NOMO-1 (cell line): ENCODE data around the gene PTPRJ.
A peak's percentile ranks its signal among the peaks of the same experiment; 100 is the strongest.
"Not testable (repeated sequence)": the region's sequence is repeated elsewhere in the genome, so short reads cannot be mapped to it uniquely, and the experiment has no call there.

ENCODE experiments used
- DNase-seq, 2 experiments: peaks; one replicate each; lab custom pipeline; 2025; ENCODE audit not compliant: unreplicated experiment in 2 of 2; lab: John Stamatoyannopoulos, UW

The PTPRJ gene

DNA sequence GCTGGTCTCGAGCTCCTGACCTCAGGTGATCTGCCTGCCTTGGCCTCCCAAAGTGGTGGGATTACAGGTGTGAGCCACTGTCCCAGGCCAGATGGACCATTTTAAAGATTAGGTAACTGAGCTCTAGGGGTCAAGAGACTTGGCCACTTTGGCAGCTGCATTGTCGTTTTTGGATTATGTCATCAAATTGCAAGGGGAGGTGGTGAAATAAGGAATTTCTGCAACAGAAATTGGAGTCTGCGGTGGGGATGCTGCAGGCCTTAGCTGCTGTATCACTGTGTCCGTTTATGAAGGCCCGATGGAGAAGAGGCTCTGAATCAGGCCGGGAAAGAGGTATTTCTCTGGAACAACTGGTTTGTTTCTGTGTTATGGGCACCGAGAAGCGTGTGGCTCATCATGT is 34.6 kb downstream of the PTPRJ start:
- DNase-seq = peak; percentile 43 to 47

DNA sequence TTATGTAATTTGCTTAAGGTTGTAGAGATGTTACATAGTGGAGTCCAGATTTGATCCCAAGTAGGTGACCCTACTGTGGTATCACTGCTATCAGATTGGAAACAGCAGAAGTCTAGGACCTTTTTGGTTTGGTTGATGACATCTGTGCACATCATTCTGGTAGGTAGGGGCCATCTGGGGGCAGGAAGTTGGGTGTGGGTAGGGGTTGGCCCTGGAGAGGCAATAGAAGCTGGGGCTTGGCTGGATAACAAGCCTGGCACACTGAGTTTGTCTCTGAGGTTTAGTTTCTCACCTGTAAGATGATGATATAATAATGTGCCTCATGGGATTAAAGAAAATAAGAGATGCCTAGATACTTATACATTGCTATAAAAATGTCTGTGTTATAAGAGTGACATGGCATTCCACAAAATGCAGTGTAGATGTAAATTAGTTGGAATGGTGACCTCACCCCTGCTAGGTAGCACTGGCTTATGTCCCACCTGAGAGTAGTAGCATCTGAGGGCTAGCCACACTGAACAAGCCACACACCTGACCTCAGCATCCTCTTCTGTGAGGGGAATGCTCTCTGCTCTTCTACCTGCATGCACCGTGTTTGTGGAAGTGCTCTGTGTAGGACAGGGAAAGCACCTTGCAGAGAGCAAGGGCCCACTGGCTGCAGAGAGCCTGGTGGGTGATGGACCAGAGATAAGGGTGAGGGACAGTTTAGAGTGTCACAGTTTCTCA is 36.9 kb downstream of the PTPRJ start:
- DNase-seq = no peak

DNA sequence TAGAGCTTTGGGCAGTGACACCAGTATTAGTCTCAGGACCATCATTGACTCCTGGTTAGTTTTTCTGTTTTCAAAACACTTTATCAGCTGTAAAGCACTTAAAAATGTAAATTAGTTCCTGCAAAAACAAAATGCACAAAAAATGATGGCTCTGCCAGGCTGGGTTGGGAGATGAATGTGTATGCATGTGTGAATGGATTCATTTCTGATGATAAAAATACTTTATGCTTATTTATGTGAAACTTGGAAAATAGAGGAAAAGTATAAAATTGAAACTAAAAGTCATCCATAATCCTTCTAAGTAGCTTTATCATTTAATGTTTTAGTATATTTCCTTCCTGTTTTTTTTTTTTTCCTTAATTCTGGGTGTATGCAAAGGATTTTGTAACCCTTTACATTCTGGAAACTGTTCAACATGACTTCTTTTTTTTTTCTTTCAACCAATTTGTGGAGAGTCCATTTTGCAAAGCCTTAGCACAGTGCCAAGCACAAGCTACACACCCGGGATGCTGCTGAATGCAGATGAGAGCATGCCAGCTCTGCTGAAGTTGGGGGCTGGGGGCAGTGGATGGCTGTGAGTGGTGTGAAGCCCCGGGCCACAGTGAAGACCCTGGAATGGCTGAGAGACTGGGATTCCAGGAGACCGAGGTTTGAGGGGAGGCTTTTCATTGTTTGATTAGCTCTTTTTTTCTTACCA is 37.6 kb downstream of the PTPRJ start:
- DNase-seq = no peak

- DNase-seq = no peak
Observed at GRCh38 chr11:48018528-48019216, 38.3 kb downstream of the PTPRJ start.

- DNase-seq = peak; percentile 52 to 53
Observed at GRCh38 chr11:48019217-48019584, 38.8 kb downstream of the PTPRJ start.

- DNase-seq = no peak
Observed at GRCh38 chr11:48019595-48019994, 39.2 kb downstream of the PTPRJ start.

DNA sequence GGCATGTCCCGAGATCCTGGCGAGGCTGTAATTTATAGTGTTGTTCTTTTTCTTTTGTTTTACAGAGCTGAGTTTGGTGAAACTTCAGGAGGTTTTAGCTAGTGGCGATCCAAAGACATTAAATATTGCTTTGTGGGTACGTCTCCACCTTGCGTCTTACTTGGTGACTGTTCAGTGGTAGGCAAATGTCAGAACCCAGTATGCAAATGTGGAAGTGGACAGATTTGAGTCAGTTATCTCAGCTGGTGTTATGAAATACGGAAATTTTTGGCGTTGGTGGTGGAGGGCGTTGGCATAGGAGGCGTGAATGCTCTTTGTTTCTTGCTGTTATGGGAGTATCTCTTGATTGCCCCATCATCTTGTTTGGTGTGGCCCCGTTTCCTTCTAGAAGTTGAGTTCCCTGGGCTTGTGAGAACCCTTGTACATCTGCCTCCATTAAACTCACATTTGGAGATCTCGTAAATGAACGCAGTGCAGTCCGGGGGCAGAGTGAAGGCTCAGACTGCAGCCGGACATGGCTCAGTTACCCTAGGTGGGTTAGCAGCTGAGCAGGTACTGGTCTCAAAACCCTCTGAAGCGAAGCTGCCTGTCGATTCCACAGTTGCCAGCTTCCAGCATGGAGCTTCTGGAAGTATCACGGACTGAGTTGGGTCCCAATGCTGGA is 39.9 kb downstream of the PTPRJ start:
- DNase-seq = peak; percentile 97 to 99

DNA sequence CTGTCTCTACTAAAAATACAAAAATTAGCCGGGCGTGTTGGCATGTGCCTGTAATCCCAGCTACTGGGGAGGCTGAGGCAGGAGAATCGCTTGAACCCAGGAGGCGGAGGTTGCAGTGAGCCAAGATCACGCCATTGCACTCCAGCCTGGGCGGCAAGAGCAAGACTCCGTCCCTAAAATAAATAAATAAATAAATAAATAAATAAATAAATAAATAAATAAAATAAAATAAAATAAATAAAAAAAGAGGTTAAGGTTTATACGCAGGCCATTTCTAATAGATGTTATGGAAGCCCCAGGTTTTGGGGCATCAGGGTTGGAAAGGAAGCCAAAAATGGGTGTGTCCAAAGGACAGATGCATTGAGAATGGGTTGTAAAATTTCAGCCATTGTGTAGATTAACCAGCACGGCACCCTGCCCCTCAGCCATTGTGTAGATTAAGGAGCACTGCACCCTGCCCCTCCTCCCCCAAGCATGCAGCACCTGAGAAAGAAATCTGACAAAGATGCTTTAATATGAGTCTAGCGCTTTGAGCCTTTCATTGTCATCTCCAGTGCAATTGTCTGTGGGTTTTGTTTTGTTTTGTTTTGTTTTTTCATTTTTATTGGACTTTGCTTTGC is 41.0 kb downstream of the PTPRJ start:
- not testable (repeated sequence) for DNase-seq

DNA sequence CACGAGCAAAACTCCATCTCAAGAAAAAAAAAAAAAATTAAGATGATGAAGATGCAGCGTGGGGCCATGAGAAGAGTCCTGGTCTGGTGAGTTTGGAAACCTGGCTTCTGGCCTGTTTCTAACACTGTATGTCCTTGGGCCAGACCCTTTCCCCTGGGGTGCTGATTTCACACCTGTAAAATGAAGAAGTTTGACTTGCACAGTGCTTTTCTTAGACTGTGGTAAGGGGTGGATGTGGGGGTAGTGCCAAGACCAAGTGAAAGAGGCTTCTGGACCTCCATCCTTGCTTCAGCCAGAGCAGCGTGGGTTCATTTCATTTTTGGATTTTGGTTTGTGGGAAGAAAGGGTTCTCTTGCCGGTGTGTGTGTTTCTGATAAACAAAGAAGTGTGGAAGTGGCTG is 42.1 kb downstream of the PTPRJ start:
- DNase-seq = no peak

DNA sequence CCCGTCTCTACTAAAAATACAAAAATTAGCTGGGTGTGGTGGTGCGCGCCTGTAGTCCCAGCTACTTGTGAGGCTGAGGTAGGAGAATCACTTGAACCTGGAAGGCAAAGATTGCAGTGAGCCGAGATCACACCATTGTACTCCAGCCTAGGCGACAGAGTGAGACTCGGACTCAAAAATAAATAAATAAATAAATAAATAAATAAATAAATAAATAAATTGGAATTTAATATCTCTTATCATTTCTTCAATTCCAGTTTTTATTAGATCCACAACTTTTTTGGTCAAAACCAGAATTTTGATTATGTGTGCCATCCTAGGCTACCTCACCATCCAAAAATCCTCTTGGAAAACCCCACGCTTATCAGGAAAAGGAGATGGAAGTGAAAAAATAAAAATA is 43.2 kb downstream of the PTPRJ start:
- not testable (repeated sequence) for DNase-seq

- no peak for DNase-seq
Observed at GRCh38 chr11:48024635-48025071, 44.3 kb downstream of the PTPRJ start.

GRCh38 chr11:48025293-48025983 is 45.1 kb downstream of the PTPRJ start:
- DNase-seq = no peak

GRCh38 chr11:48025984-48026340 is 45.6 kb downstream of the PTPRJ start:
- DNase-seq = no peak

GRCh38 chr11:48028914-48029680 is 48.7 kb downstream of the PTPRJ start:
- DNase-seq = no peak

DNA sequence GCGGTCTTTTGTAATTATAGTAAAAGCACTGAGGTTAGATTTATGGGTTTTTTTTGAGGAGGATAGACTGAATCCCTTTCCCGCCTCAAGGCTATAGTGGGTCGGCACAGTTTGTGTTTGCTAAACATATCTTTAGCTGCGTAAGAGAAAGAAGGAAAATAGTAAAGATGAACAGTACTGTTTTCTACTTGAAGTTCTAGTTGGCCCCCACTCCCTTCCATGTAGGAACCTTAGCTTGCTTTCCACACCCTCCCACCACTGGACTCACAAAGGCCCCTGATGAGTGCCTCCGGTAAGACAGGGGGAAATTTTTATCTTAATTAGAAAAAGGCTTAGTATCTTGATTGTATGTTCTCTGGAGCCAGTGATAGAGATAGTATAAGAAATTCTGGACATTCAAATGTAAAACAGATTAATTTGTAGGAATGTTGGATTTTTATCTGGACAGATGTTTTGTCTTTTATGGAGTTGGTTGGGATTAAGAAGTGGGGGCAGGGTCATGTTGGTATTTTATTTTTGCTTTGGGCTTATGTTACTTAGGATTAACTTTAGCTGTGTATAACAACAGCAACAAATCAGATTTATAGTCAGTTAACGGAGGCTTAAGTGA is 49.4 kb downstream of the PTPRJ start:
- no peak for DNase-seq

- DNase-seq = peak; percentile 58 to 67
Observed at GRCh38 chr11:48031602-48032001, 51.2 kb downstream of the PTPRJ start.

DNA sequence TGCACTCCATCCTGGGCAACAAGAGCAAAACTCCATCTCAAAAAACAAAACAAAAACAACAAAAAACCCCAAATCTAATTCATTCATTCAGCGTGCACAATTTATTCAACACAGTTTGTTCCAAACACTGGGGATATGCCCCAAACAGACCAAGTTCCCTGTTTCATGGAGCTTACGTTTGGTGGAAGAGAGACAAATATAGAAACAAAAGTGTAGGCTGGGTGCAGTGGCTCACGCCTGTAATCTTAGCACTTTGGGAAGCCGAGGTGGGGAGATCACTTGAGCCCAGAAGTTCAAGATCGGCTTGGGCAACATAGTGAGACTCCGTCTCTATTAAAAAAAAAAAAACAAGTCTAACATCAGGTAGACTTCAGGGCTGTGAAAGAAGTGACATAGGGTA is 52.4 kb downstream of the PTPRJ start:
- DNase-seq = no peak

DNA sequence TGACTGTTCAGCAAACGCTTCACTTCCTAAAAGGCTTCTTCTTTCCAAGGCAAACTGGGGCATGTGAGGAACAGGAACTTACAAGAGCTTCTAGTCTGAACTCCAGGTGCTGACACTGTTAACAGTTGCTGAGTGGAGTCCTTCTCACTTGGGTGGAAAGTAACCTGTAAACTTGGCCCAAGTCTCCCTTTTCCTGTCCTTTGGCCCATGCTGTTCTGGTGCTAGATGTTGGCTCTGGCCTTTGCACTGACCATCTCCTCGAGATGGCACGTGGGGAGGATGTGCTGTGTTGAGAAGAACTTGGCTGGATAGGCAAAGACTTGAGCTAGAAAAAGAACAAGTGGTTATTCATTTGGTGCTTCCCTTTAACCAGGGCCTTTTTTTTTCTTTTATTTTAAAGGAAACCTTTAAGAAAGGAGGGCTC is 53.6 kb downstream of the PTPRJ start:
- DNase-seq = peak; percentile 63 to 76
